ENCODE measurements around the gene SORL1-AS1.

Gene SORL1-AS1

DNA sequence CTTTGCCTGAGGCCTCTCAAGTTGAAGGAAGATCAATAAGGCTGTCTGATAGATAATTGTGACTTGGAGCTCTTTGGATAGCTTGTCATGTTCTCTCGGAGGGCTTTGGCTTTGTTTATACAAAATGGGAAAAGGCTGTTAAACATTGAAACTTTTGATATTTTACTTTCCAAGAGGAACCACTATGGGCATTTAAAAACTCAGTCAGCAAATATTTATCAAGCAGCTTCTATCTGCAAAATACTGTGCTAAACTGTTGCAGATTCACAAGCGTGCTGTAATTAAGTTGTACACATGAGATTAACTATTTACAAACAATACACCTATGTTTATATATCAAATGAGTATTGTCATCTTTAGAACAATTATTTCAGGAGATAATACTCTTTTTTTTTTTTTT is 35.2 kb downstream of the SORL1-AS1 start:
- Histone ChIP-seq H3K9me2 (no peaks in the 10 kb centered on the region), H3K4me3 (ENCODE audit: low read depth in 2 of 2, low read length in 1 of 2) (no peak overlapping the region), H3K9me3 (no peaks in the 10 kb centered on the region), H3K27ac (ENCODE audit: low read depth in 2 of 2, low read length in 1 of 2) (no peak overlapping the region), H3K36me3 (replicated peaks in 1 of 2; ENCODE audit: control insufficient read depth in 1 of 2, insufficient read depth in 2 of 2, low read length in 1 of 2) (no peaks in the 10 kb centered on the region), H3K4me1 (ENCODE audit: control insufficient read depth in 1 of 2, insufficient read depth in 2 of 2, low read depth in 1 of 2, low read length in 1 of 2) (no peaks in the 10 kb centered on the region; a peak in 1 of 4 replicates), H3F3A (replicated peaks; ENCODE audit: insufficient read depth) (no peaks in the 10 kb centered on the region), H3K9ac (no peak overlapping the region), H4K20me1 (ENCODE audit: insufficient read depth) (no peaks in the 10 kb centered on the region), H2AFZ (ENCODE audit: low read depth) (no peak overlapping the region), H3K79me2 (ENCODE audit: insufficient read depth) (no peaks in the 10 kb centered on the region), H3K27me3 (ENCODE audit: insufficient read depth) (no peaks in the 10 kb centered on the region), H3K4me2 (no peak overlapping the region)
- no peak for DNase-seq
- ChIA-PET POLR2A (interaction anchor here (0.6 kb wide), 1 partner anchor 15 kb away, joined by 5 read pairs; no protein-coding TSS in a partner anchor), CTCF (interaction anchor here (1.6 kb wide), 1 partner anchor 98 kb away, joined by 3 read pairs; no protein-coding TSS in a partner anchor)
- TF ChIP-seq RCOR1 (IDR thresholded peaks at IDR 0.05; ENCODE audit: low read length) = no peak
- no peak for TF ChIP-seq POLR2AphosphoS5 (IDR thresholded peaks at IDR 0.05; ENCODE audit: low read depth, low read length)
- no peak for TF ChIP-seq FOXM1 (IDR thresholded peaks at IDR 0.05; ENCODE audit: low read depth)
- TF ChIP-seq ELF1 (IDR thresholded peaks at IDR 0.05) = no peak
- no peak for TF ChIP-seq RXRA (IDR thresholded peaks at IDR 0.05; ENCODE audit: borderline replicate concordance, low read depth)
- TF ChIP-seq NRF1 (IDR thresholded peaks at IDR 0.05; ENCODE audit: low read depth, low read length) = no peak
- no peak for TF ChIP-seq FOXJ3 (CRISPR knock-in tag; IDR thresholded peaks at IDR 0.05)
- TF ChIP-seq, protein P1, sequence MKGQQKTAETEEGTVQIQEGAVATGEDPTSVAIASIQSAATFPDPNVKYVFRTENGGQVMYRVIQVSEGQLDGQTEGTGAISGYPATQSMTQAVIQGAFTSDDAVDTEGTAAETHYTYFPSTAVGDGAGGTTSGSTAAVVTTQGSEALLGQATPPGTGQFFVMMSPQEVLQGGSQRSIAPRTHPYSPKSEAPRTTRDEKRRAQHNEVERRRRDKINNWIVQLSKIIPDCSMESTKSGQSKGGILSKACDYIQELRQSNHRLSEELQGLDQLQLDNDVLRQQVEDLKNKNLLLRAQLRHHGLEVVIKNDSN (IDR thresholded peaks at IDR 0.05; ENCODE audit: borderline replicate concordance, low read depth) = no peak
- TF ChIP-seq FOSL2 (IDR thresholded peaks at IDR 0.05; ENCODE audit: borderline replicate concordance, low read depth) = no peak
- WGBS (ENCODE audit: low lambda C conversion rate) = 61% methylated on average over 2 of the region's 2 CpGs

GRCh38 chr11:121417055-121417551 is 35.7 kb downstream of the SORL1-AS1 start:
- no peak overlapping the region for H3K4me2 ChIP-seq
- WGBS (ENCODE audit: low lambda C conversion rate) = 30% methylated on average over 4 of the region's 7 CpGs

More at GRCh38 chr11:121417055-121417551, 35.7 kb downstream of the SORL1-AS1 start:
- Histone ChIP-seq H4K20me1 (ENCODE audit: insufficient read depth) (no peaks in the 10 kb centered on the region), H3K27ac (ENCODE audit: low read depth in 2 of 2, low read length in 1 of 2) (no peak overlapping the region), H3K9ac (no peak overlapping the region), H2AFZ (ENCODE audit: low read depth) (no peak overlapping the region), H3F3A (replicated peaks; ENCODE audit: insufficient read depth) (no peaks in the 10 kb centered on the region), H3K79me2 (ENCODE audit: insufficient read depth) (no peaks in the 10 kb centered on the region), H3K27me3 (ENCODE audit: insufficient read depth) (no peaks in the 10 kb centered on the region), H3K36me3 (replicated peaks in 1 of 2; ENCODE audit: control insufficient read depth in 1 of 2, insufficient read depth in 2 of 2, low read length in 1 of 2) (no peaks in the 10 kb centered on the region), H3K9me2 (no peaks in the 10 kb centered on the region), H3K4me1 (ENCODE audit: control insufficient read depth in 1 of 2, insufficient read depth in 2 of 2, low read depth in 1 of 2, low read length in 1 of 2) (no peaks in the 10 kb centered on the region; a peak in 1 of 4 replicates), H3K9me3 (no peaks in the 10 kb centered on the region), H3K4me3 (ENCODE audit: low read depth in 2 of 2, low read length in 1 of 2) (no peak overlapping the region)
- ChIA-PET CTCF (interaction anchor here (1.6 kb wide), 1 partner anchor 97 kb away, joined by 3 read pairs; no protein-coding TSS in a partner anchor), POLR2A (interaction anchor here (0.6 kb wide), 1 partner anchor 15 kb away, joined by 5 read pairs; no protein-coding TSS in a partner anchor)
- TF ChIP-seq MAX (IDR thresholded peaks at IDR 0.05; ENCODE audit: low read depth) (no peak), ZBTB33 (IDR thresholded peaks at IDR 0.05; ENCODE audit: borderline replicate concordance, low read depth) (no peak), TCF12 (IDR thresholded peaks at IDR 0.05) (peak; percentile 48; the same call in 1 of the 2 replicates), NFIC (IDR thresholded peaks at IDR 0.05; ENCODE audit: borderline replicate concordance) (peak; percentile 55), EP300 (IDR thresholded peaks at IDR 0.05; ENCODE audit: borderline replicate concordance in 1 of 2, low read depth in 1 of 2, low read length in 1 of 2) (no peak), PBX3 (IDR thresholded peaks at IDR 0.05) (no peak), JUND (IDR thresholded peaks at IDR 0.05) (no peak), FOSL2 (IDR thresholded peaks at IDR 0.05; ENCODE audit: borderline replicate concordance, low read depth) (no peak), USF2 (IDR thresholded peaks at IDR 0.05; ENCODE audit: borderline replicate concordance, low read depth, low read length) (no peak), POLR2AphosphoS5 (IDR thresholded peaks at IDR 0.05; ENCODE audit: low read depth, low read length) (no peak), RCOR1 (IDR thresholded peaks at IDR 0.05; ENCODE audit: low read length) (no peak), TAF1 (IDR thresholded peaks at IDR 0.05; ENCODE audit: borderline replicate concordance, low read depth, low read length) (no peak)
- DNase-seq = no peak

All from SK-N-SH (cell line).